ENCODE measurements around the gene UNC13D.
"Not testable (repeated sequence)": the region's sequence is repeated elsewhere in the genome, so short reads cannot be mapped to it uniquely, and the experiment has no call there.

The UNC13D gene

DNA sequence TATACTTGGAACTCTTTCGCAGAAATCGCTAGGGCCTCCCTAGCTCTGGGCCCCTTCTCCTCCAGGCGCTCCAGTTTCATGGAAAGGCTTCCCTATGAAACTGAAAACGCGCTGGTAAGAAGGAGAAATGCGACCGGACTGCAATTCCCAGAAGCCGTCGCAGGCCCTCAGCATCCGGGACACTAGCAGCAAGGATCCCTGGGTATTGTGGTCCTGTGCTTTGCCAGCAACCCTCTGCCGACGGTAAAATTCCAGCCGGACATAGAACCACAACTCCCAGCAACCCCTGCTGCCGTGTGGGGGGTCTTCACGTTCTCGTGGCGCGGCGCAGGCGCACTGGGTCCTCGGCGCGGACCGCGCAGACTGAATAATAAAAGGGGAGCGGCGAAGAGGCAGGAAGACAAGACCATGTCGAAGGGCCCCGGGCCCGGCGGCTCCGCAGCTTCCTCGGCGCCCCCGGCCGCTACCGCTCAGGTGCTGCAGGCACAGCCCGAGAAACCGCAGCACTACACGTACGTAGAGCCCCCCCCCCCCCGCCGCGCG lies 59.7 kb downstream of the UNC13D start, which contains the start of gene UNK:
Gene UNK (plus strand): TSS at position 334 of the 543 bp plus-strand sequence. CDS start 75 bp downstream, at position 409.
- in situ Hi-C loops (cut with HindIII; ENCODE audit: low pct_ligation_motif_present, low pct_unique_long_range_greater_than_20kb, low sequenced_read_pairs), result no loop called here
- peak; percentile 99 for DNase-seq

DNA sequence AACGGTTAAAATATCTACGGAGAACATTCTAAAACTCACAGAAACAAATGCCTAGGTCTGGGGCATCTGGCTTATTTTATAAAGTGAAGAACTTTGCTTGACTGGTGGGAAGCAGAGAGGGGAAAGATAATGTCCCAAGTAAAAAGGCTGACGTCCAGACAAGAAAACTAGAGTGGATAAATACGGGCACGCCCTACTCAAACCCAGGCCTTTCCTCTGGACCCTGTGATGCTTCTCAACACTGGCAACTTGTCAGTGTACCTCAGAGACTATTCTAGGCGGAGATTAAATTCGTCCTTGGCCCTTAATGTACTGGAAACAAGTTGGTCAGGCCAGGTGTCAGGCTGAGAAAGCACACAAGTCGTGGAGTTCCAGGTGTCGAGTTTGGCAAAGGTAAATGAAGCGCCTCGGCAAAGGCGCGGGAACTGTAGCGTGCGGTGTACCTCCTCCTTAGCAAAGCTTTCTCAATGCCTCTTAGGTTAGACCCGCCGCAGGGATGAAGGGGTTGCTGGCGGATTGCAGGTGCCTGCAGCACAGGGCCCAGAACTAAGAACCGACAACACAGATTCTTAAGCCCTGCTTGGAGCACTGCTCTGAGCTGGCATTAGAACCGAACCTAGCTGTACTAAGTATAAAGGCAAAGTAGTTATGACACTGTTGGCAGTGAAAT lies 60.3 kb downstream of the UNC13D start:
- in situ Hi-C loops (cut with HindIII; ENCODE audit: low pct_ligation_motif_present, low pct_unique_long_range_greater_than_20kb, low sequenced_read_pairs), result no loop called here
- DNase-seq, result peak; percentile 23

- peak; percentile 68 for DNase-seq
- in situ Hi-C loops (cut with HindIII; ENCODE audit: low pct_ligation_motif_present, low pct_unique_long_range_greater_than_20kb, low sequenced_read_pairs), result no loop called here
Measured at GRCh38 chr17:75783069-75783783, 61.0 kb downstream of the UNC13D start.

GRCh38 chr17:75779987-75780889 lies 64.0 kb downstream of the UNC13D start:
- in situ Hi-C loops (cut with HindIII; ENCODE audit: low pct_ligation_motif_present, low pct_unique_long_range_greater_than_20kb, low sequenced_read_pairs), result no loop called here
- DNase-seq, result no peak

DNA sequence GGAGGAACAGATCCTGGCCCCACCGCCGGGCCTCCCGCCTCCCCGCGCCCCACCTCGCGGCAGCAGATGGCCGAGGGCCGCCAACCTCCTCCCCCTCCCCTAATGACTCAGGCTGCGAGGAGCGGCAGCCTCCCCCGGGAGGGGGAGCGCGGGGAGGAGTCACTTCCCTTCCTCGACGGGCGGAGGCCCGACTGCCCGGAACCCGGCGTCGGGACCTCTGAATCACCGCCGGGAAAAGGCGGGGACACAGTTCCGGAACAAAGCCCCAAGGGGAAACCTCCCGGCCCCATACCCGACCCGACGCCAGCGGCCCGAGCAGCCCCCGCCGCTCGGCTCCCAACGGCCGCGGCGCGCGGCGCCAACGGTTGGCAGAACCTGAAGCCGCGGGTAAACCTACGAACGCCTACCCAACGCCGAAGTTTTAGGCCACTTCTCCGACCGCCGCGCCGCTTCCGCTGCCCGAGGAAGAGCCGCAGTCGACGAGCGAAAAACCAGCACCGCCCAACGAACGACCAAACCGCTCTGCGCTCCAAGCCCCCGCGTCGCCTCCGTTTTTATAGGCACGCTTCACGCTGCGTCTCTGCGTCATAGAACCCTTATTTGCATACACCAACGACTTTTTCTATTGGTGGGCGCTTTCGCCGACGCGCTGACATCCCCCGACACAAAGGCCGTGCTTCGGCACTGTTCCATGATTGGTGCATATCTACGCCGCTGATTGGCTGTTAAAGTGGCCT lies 64.8 kb downstream of the UNC13D start:
- in situ Hi-C loops (cut with HindIII; ENCODE audit: low pct_ligation_motif_present, low pct_unique_long_range_greater_than_20kb, low sequenced_read_pairs), result no loop called here
- DNase-seq, result peak; percentile 100

DNA sequence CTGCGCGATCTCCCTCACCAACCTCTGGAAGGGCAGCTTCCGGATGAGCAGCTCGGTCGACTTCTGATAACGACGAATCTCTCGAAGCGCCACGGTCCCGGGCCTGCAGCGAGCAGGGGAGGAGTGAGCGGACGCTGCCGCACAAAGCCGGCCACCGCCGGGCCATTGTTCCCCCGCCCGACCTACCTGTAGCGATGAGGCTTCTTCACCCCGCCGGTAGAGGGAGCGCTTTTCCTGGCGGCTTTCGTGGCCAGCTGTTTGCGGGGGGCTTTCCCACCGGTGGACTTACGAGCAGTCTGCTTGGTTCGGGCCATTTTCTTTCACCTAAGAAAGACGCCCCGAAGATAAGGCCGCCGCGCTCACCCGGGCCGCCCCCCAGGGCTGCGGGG lies 65.3 kb downstream of the UNC13D start:
- no peak for DNase-seq
- in situ Hi-C loops (cut with HindIII; ENCODE audit: low pct_ligation_motif_present, low pct_unique_long_range_greater_than_20kb, low sequenced_read_pairs), result no loop called here

DNA sequence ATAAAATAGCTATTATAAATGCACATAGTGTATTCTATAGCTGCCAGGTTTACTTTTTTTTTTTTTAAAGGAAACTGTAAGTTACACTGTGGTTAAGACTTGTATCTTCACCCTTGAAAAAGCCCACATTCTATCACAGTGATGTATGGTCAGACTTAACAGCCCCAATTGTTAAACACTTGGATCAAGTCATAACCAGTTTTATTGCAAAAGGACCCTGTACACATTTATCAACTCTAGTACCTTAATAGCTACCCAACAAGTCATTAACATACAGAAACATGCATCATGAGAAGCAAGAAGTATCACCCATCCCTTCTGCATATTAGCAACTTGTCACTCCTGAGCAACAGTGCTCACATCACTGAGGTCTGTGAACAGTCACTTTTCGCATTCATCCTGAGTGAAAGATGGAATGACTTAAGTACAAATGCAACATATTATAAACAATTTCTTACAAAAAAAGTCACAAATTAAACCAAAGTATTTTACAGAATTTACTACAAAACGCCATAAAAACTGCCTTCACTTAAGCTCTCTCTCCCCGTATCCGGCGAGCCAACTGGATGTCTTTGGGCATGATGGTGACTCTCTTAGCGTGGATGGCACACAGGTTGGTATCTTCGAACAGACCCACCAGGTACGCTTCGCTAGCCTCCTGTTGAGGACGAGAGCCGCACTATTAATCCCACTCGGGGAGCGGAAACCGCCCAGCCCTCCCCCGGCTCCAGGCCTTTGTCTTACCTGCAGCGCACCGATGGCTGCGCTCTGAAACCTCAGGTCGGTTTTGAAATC lies 65.9 kb downstream of the UNC13D start:
- in situ Hi-C loops (cut with HindIII; ENCODE audit: low pct_ligation_motif_present, low pct_unique_long_range_greater_than_20kb, low sequenced_read_pairs), result not testable (repeated sequence)
- DNase-seq, result peak; percentile 23

DNA sequence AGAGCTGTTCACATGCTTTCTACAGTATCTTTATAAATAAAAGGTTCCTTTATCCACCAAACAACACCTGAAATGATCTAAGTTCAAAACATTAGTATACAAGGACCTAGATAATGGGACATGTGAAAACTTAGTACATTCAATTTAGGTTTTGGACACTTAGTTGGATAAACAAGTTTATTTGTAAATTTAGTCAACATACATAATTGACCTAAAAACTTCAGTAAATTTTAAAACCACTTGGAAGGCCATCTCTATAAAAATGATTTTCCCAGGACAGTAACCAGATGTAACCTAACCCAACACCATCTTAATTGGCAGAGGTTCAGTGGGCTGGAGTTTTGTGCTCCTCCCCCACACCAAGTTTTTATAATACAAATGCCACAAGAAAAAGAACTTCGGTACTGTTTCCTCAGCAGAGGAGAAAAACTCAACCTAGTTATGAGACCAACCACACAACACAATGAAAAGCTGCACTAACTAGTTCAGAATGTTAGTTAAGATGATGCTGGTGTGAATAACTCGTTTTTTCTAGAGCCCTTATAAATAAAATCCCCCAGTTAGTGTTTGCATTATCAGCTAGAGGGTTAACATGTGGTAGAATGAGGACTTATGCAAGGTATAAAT lies 66.8 kb downstream of the UNC13D start:
- in situ Hi-C loops (cut with HindIII; ENCODE audit: low pct_ligation_motif_present, low pct_unique_long_range_greater_than_20kb, low sequenced_read_pairs), result no loop called here

More for the DNA sequence above, 66.8 kb downstream of the UNC13D start:
- no peak for DNase-seq
